CD4-positive, alpha-beta memory T cell (primary cell): ENCODE results near the gene BAZ2A. TPM values are rescaled to one million over a fixed set of nuclear protein-coding genes. Genes with fewer than 3 reads are reported as not detected.
A peak's percentile ranks its signal among the peaks of the same experiment; 100 is the strongest.

Experiments
- CTCF ChIA-PET: fragments of 350-600 bp; sonication (Branson Sonifier 250); formaldehyde crosslinking; loops from one replicate; lab custom pipeline; 2021; ENCODE audit warnings: inconsistent platforms; ENCODE audit not compliant: partially characterized antibody; lab: Charles Lee
- POLR2A ChIA-PET: fragments of 350-600 bp; sonication (Branson Sonifier 250); formaldehyde crosslinking; loops from one replicate; lab custom pipeline; 2021; ENCODE audit not compliant: partially characterized antibody; lab: Charles Lee
- DNase-seq, 5 donors: peaks; one replicate each; pipeline versions ENCODE4 v3.0.0 to v3.0.0-alpha.2; 2020 to 2022; ENCODE audit warnings: mixed read lengths in 1 of 5
- H3K27ac ChIP-seq: one replicate; pipeline ENCODE4 v1.7.0; 2013; ENCODE audit warnings: low read depth, low read length
- H3K27me3 ChIP-seq: 2 replicates; pipeline ENCODE4 v1.7.0; 2013; ENCODE audit warnings: mild to moderate bottlenecking, low read length, moderate library complexity; ENCODE audit not compliant: insufficient read depth
- H3K36me3 ChIP-seq: 2 replicates; pipeline ENCODE4 v1.7.0; 2013; ENCODE audit warnings: mild to moderate bottlenecking, low read length, moderate library complexity; ENCODE audit not compliant: insufficient read depth
- H3K4me1 ChIP-seq: 2 replicates; pipeline ENCODE4 v1.7.0; 2013; ENCODE audit warnings: mild to moderate bottlenecking, low read length, moderate library complexity; ENCODE audit not compliant: insufficient read depth
- H3K4me3 ChIP-seq, 2 donors: one replicate each; pipeline ENCODE4 v1.7.0; 2013; ENCODE audit warnings: low read length in 2 of 2, mild to moderate bottlenecking in 1 of 2
- H3K9me3 ChIP-seq, 2 donors: one replicate each; pipeline ENCODE4 v1.7.0; 2013; ENCODE audit warnings: low read length in 2 of 2, control low read depth in 1 of 2; ENCODE audit not compliant: control insufficient read depth in 1 of 2
- H3K27ac Mint-ChIP-seq, 7 donors: one replicate each; pipeline ENCODE4 v1.8.0; 2020 to 2021; ENCODE audit warnings: mixed read lengths in 7 of 7, mild to moderate bottlenecking in 6 of 7, inconsistent platforms in 3 of 7, moderate library complexity in 3 of 7
- H3K27me3 Mint-ChIP-seq, 2 donors: one replicate each; pipeline ENCODE4 v1.8.0; 2020 to 2021; ENCODE audit warnings: mixed read lengths in 2 of 2
- H3K36me3 Mint-ChIP-seq, 2 donors: one replicate each; pipeline ENCODE4 v1.8.0; 2020 to 2021; ENCODE audit warnings: mixed read lengths in 2 of 2, inconsistent platforms in 1 of 2, mild to moderate bottlenecking in 1 of 2
- H3K4me1 Mint-ChIP-seq, 4 donors: one replicate each; pipeline ENCODE4 v1.8.0; 2020 to 2021; ENCODE audit warnings: mixed read lengths in 4 of 4, mild to moderate bottlenecking in 1 of 4
- H3K4me3 Mint-ChIP-seq, 8 donors: one replicate each; pipeline ENCODE4 v1.8.0; 2020 to 2021; ENCODE audit warnings: mixed read lengths in 8 of 8, mild to moderate bottlenecking in 7 of 8, moderate library complexity in 6 of 8, inconsistent platforms in 3 of 8
- H3K9me3 Mint-ChIP-seq, 8 donors: one replicate each; pipeline ENCODE4 v1.8.0; 2020 to 2021; ENCODE audit warnings: mixed read lengths in 8 of 8, mild to moderate bottlenecking in 5 of 8, inconsistent platforms in 3 of 8, moderate library complexity in 1 of 8
- intact Hi-C: fragments of 100-400 bp; cut with micrococcal nuclease; formaldehyde crosslinking; loops from one replicate; pipeline ENCODE4 v1.15.1; 2023
- polyA plus RNA-seq, 2 donors: library from polyadenylated mRNA; unstranded; fragments of 300-500 nt; fragmentation: Illumina TruSeq; gene quantifications; one replicate each; pipeline ENCODE4 v1.2.3, GENCODE V29; 2021
- total RNA-seq, 2 experiments: library from RNA; stranded (reverse); gene quantifications; one replicate each; pipeline ENCODE4 v1.2.3, GENCODE V29; 2021

Gene BAZ2A
- total and polyA plus RNA-seq, 4 experiments from 2014 or later, result 3.8 to 212 (median 121) TPM

DNA sequence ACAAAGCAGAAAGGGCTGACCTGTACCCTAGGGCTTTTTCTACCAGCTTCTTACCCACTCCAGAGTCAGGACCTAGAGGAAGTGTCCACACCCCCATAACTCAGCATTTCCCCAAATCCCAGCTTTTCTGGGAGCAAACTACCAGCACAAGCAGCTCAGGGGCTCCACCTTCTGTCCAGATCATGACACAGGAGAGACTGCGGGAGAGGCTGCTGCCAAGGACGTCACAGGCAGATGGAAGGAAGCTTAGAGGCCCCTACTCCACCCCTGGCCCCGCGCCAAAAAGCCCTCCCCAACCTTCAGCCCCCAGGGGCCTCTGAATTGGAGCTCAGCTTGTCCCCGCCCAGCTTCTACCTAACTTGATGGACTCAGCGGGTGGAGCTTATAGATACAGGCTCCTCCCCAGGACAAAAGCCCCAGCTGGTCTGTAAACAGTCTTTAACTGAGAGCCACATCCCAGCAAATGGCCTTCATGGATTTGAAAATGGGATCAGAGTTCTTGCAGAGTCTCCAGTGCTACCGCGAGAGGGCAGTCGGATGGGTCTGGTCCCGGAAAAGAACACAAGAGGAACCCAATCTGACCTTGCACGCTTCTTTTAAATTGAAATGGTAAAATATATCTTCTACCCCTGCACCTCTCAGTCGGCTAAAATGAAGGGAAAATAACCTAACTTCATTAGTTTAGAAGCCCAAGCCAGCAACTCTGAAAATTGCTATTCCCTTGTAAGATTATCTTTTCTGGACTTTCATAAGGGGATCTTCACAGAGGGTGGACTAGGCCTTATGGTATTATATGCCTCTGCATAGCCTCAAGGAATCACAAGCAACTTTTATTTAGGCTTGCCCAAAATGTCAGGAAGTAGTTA lies 6.8 kb upstream of the BAZ2A start:
- Histone ChIP-seq H3K27ac (peak overlapping the region; percentile 81), H3K27me3 (no peaks in the 10 kb centered on the region), H3K36me3 (peaks cover 35% of the 10 kb centered on the region), H3K9me3 (no peaks in the 10 kb centered on the region), H3K4me1 (peaks cover 44% of the 10 kb centered on the region), H3K4me3 (peak overlapping the region; percentile 58 to 64)
- Mint-ChIP-seq H3K36me3 (peaks cover 27 to 45% of the 10 kb centered on the region in 2 donors), H3K27ac (peak overlapping the region; percentile 82 to 99 (median 97)), H3K4me3 (peak overlapping the region; percentile 86 to 99 (median 96)), H3K4me1 (peaks cover 31 to 59% (median 46%) of the 10 kb centered on the region in 4 donors), H3K9me3 (no peaks in the 10 kb centered on the region), H3K27me3 (no peaks in the 10 kb centered on the region)
- intact Hi-C loops, result loop anchor here (1.0 to 10.0 kb wide), 10 partner anchors 9 to 812 kb away; partner anchors contain the start of genes DNAJC14, NAB2, NACA and PRIM1
- peak; percentile 93 to 99 (median 96) for DNase-seq
- CTCF ChIA-PET, result interaction anchor here (0.5 to 3.7 kb wide), 40 partner anchors 9 to 899 kb away, joined by 3 to 68 read pairs (median 4); partner anchors contain the start of genes ATP5F1B, CNPY2, IL23A and PTGES3
- POLR2A ChIA-PET, result interaction anchor here (0.6 to 10.0 kb wide), 30 partner anchors 9 to 706 kb away, joined by 3 to 210 read pairs (median 4); partner anchors contain the start of genes ATP5F1B, DGKA, GLS2 and NAB2

DNA sequence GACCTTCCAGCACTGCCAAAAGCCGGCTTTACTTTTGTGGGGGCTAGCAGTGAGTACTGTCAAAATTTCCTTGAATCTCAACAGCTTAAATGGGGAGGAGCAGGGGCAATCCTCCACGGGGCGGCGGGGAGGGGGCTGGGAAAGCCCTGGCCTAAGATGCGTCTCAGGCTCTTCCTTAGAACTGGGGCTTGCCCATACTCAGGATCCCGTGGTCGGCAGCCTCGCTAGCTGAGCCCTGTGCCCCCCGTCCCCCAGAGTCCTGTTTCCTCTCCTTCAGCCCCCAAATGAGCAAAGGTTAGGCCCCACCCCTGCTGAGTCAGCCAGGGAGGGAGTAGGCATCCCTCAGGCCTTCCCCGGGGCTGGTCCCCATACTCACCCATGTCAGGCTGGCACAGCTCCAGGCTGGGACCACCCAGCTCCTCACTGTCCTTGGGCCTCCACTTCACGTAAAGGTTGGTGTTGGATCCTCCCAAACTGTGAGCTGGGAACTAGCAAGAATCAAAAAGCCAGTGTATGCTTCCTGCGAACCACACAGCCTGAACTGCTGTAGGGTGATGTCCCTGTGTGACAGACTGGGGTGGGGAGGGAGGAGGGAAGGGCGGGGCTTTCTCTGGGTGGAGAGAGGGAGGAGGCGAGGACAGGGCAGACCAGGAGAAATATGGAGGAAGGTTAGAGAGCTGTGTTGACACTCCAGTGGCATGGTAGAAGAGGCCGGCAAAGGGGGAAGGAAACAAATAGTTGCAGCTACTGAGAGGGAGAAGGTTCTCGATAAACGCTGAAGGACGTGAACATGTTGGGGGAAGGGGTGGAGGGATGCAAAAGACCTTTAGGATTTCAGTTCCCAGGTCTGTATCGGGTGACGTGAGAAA lies 5.9 kb upstream of the BAZ2A start:
- POLR2A ChIA-PET, result interaction anchor here (0.6 to 10.0 kb wide), 36 partner anchors 8 to 705 kb away, joined by 3 to 210 read pairs (median 4); partner anchors contain the start of genes ATP5F1B, DGKA, GLS2 and NAB2
- peak overlapping the region; percentile 58 to 64 for H3K4me3 ChIP-seq
- Mint-ChIP-seq H3K9me3 (no peaks in the 10 kb centered on the region), H3K27me3 (no peaks in the 10 kb centered on the region), H3K4me3 (peak overlapping the region; percentile 86 to 99 (median 96)), H3K27ac (peak overlapping the region; percentile 82 to 99 (median 97)), H3K4me1 (peaks cover 34 to 67% (median 51%) of the 10 kb centered on the region in 4 donors), H3K36me3 (peaks cover 27 to 42% of the 10 kb centered on the region in 2 donors)
- H3K36me3 ChIP-seq, result peaks cover 31% of the 10 kb centered on the region
- CTCF ChIA-PET, result interaction anchor here (0.5 to 3.7 kb wide), 34 partner anchors 8 to 898 kb away, joined by 3 to 68 read pairs (median 5); partner anchors contain the start of genes ATP5F1B, IL23A, PTGES3 and RBMS2
- H3K27me3 ChIP-seq, result no peaks in the 10 kb centered on the region
- no peaks in the 10 kb centered on the region for H3K9me3 ChIP-seq
- H3K27ac ChIP-seq, result peak overlapping the region; percentile 81
- peak; percentile 74 to 93 (median 76) for DNase-seq
- intact Hi-C loops, result loop anchor here (1.0 to 10.0 kb wide), 10 partner anchors 10 to 811 kb away; partner anchors contain the start of genes DNAJC14, NAB2, NACA and PRIM1
- H3K4me1 ChIP-seq, result peaks cover 51% of the 10 kb centered on the region

DNA sequence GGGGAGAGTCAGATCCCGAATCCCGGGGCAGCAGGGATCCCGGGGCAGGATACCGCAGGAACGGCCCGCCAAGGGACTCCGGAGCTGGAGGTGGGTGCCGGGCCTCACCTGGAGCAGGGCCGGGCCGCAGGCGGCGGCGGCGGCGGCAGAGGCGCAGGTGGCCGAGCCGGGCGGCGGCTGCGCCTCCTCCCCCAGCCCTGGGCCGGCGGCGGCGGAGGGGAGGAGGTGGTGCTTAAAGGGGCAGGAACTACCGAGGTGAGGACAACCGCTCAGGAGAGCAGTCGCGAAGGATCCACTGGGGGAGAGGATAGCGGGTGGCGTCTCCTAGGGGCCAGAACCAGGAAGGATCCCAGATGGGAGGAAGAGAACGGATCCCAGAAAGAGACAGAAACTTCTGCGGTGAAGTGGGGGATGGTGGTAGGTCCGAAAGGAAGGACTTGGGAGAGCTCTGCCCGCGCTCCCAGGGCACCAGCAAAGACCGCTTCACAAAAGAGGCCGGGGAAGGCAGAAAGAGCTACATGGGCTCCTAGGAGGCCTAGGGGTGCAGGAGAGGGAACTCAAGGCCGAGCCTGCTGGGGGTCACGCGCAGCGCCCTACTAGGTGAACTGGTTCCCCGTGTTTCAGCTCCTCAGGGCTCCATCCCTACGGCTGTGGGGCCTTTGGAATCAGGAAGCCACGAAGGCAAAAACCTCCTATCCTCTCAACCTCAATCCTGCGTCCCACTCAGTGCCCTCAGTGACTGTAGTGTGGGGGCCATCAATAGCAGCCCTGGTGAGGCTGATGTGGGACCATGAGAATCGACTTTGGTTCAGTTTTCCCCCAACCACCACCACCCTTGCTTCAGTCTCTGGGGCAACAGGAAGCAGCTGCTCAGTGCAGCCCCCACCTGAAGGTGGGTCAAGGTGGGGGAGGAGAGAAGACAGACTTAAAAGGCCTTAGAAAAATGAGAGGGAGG lies 5.0 kb upstream of the BAZ2A start:
- peak overlapping the region; percentile 86 to 99 (median 98) for H3K4me3 Mint-ChIP-seq
- CTCF ChIA-PET, result interaction anchor here (1.1 to 3.7 kb wide), 13 partner anchors 7 to 121 kb away, joined by 3 to 68 read pairs (median 30); partner anchors contain the start of genes ATP5F1B and PTGES3
- H3K4me1 Mint-ChIP-seq, result peaks cover 37 to 76% (median 60%) of the 10 kb centered on the region in 4 donors
- DNase-seq, result peak; percentile 60 to 73 (median 63)
- peaks cover 0 to 2% (median 0%) of the 10 kb centered on the region in 8 donors for H3K9me3 Mint-ChIP-seq
- POLR2A ChIA-PET, result interaction anchor here (0.5 to 10.0 kb wide), 20 partner anchors 7 to 517 kb away, joined by 3 to 210 read pairs (median 6); partner anchors contain the start of genes ATP5F1B, GLS2, NACA and PTGES3
- Histone ChIP-seq H3K27me3 (no peaks in the 10 kb centered on the region), H3K4me1 (peaks cover 60% of the 10 kb centered on the region), H3K27ac (peak overlapping the region; percentile 81), H3K9me3 (no peaks in the 10 kb centered on the region), H3K4me3 (peak overlapping the region; percentile 58 to 68), H3K36me3 (peaks cover 25% of the 10 kb centered on the region)
- peaks cover 22 to 39% of the 10 kb centered on the region in 2 donors for H3K36me3 Mint-ChIP-seq
- intact Hi-C loops, result loop anchor here (5.0 to 10.0 kb wide), 4 partner anchors 452 to 810 kb away; partner anchors contain the start of genes DNAJC14, NAB2, RPL41 and ZC3H10
- no peaks in the 10 kb centered on the region for H3K27me3 Mint-ChIP-seq
- H3K27ac Mint-ChIP-seq, result peak overlapping the region; percentile 82 to 99 (median 98)

DNA sequence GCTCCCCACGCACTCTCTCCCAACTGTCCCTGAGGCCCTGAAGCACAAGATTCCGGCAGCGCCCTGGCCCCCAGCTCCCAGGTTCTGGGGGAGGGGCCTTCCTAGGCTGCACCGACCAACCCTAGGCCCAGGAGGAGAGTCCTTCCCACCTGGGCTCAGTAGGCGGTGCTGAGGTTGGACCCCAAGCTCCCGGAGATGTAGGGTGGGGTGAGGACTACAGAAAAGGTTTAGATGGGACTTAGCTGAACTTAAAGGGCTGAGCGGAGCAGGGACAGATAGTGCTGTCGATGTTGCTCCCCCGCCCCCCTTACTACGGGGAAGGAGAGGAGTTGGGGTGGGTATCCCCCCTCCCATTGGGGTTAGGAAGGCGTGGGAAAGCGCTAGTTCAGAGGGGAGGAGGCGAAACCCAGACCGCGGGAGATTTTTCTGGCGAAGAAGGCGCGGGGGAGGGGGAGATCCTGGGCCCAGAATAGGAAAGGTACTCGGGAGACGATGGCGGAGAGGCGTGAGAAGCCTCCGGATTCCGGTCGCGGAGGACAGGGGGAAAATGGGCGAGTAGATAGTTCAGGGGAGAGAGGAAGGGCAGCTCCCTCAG lies 4.2 kb upstream of the BAZ2A start:
- CTCF ChIA-PET, result interaction anchor here (1.2 to 3.7 kb wide), 6 partner anchors 12 to 121 kb away, joined by 3 to 68 read pairs (median 22); partner anchors contain the start of gene PTGES3
- peaks cover 60% of the 10 kb centered on the region for H3K4me1 ChIP-seq

DNA sequence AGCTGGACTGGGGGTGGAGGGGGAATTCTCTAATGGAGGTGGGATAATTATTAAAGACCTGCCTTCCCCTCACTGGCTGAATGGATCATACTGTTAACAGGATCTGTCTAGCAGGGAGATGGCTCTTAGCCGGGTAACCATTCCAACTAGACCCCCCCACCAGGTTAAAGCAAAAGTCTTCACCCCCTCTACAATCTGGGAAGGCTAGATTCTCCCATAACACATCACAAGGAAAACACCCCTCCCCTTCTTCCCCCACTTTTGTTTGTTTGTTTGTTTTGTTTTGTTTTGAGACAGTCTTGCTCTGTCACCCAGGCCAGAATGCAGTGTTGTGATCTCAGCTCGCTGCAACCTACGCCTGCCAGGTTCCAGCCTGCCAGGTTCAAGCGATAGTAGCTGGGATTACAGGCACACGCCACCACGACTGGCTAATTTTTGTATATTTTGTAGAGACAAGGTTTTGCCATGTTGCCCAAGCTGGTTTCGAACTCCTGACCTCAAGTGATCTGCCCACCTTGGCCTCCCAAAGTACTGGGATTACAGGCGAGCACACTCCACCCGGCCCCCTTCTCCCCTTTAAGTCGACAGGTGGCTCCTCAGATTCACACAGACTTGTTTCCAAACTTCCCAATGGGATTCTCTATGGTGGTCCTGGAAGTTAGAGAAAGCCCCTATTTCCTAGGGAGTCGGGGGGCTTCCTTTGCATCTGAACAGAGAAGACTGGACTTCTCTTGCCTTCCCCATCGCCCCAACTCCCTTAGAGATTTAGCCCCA lies 3.5 kb upstream of the BAZ2A start:
- Histone ChIP-seq H3K4me1 (peaks cover 60% of the 10 kb centered on the region), H3K27ac (peak overlapping the region; percentile 81), H3K36me3 (peaks cover 11% of the 10 kb centered on the region), H3K9me3 (no peaks in the 10 kb centered on the region), H3K27me3 (no peaks in the 10 kb centered on the region), H3K4me3 (peak overlapping the region; percentile 58 to 68)
- H3K27me3 Mint-ChIP-seq, result no peaks in the 10 kb centered on the region
- CTCF ChIA-PET, result interaction anchor here (1.2 to 3.7 kb wide), 5 partner anchors 11 to 120 kb away, joined by 4 to 68 read pairs (median 38); partner anchors contain the start of gene PTGES3
- POLR2A ChIA-PET, result interaction anchor here (0.6 to 10.0 kb wide), 7 partner anchors 9 to 112 kb away, joined by 3 to 210 read pairs (median 3); partner anchors contain the start of genes ATP5F1B, PTGES3 and RBMS2
- intact Hi-C loops, result loop anchor here (10.0 kb wide), 2 partner anchors 601 to 809 kb away; partner anchors contain the start of gene DNAJC14
- DNase-seq, result no peak
- H3K4me3 Mint-ChIP-seq, result peak overlapping the region; percentile 86 to 99 (median 98)
- peaks cover 0 to 2% (median 0%) of the 10 kb centered on the region in 8 donors for H3K9me3 Mint-ChIP-seq
- H3K4me1 Mint-ChIP-seq, result peaks cover 35 to 84% (median 57%) of the 10 kb centered on the region in 4 donors
- H3K27ac Mint-ChIP-seq, result peak overlapping the region; percentile 38 to 99 (median 96)
- peaks cover 9 to 38% of the 10 kb centered on the region in 2 donors for H3K36me3 Mint-ChIP-seq

More for the DNA sequence above, 4.2 kb upstream of the BAZ2A start:
- Mint-ChIP-seq H3K27me3 (no peaks in the 10 kb centered on the region), H3K36me3 (peaks cover 15 to 36% of the 10 kb centered on the region in 2 donors), H3K4me3 (peak overlapping the region; percentile 86 to 99 (median 98)), H3K27ac (peak overlapping the region; percentile 82 to 99 (median 96)), H3K9me3 (peaks cover 0 to 2% (median 0%) of the 10 kb centered on the region in 8 donors), H3K4me1 (peaks cover 34 to 77% (median 57%) of the 10 kb centered on the region in 4 donors)
- intact Hi-C loops, result loop anchor here (10.0 kb wide), 2 partner anchors 600 to 810 kb away; partner anchors contain the start of gene DNAJC14
- POLR2A ChIA-PET, result interaction anchor here (0.5 to 10.0 kb wide), 11 partner anchors 8 to 517 kb away, joined by 3 to 210 read pairs (median 7); partner anchors contain the start of genes ATP5F1B, NACA, PTGES3 and RBMS2
- DNase-seq, result peak in 3 of 5 donors; percentile 9 to 49 (median 28)
- Histone ChIP-seq H3K27me3 (no peaks in the 10 kb centered on the region), H3K9me3 (no peaks in the 10 kb centered on the region), H3K4me3 (peak overlapping the region; percentile 58 to 68), H3K36me3 (peaks cover 18% of the 10 kb centered on the region), H3K27ac (peak overlapping the region; percentile 81)
